GM21576 (cell line): ENCODE results near the gene SPEG.
A peak's percentile ranks its signal among the peaks of the same experiment; 100 is the strongest.
"Not testable (repeated sequence)": the region's sequence is repeated elsewhere in the genome, so short reads cannot be mapped to it uniquely, and the experiment has no call there.

Source experiments
- ATAC-seq: cut with Tn5 transposase; IDR thresholded peaks from one replicate; pipeline ENCODE4 v1.9.1; 2021; ENCODE audit warnings: mild to moderate bottlenecking, moderate library complexity; ENCODE audit not compliant: unreplicated experiment

Gene SPEG

GRCh38 chr2:219434718-219435525, at the start of gene SPEG:
Gene SPEG (plus strand): TSS chr2:219434843. CDS start chr2:219434978, 135 bp downstream.
- ATAC-seq, result no peak

GRCh38 chr2:219384859-219385258, 49.8 kb upstream of the SPEG start:
- no peak for ATAC-seq

GRCh38 chr2:219385958-219386520, 48.6 kb upstream of the SPEG start:
- no peak for ATAC-seq

GRCh38 chr2:219386532-219387280, 47.9 kb upstream of the SPEG start:
- no peak for ATAC-seq

DNA sequence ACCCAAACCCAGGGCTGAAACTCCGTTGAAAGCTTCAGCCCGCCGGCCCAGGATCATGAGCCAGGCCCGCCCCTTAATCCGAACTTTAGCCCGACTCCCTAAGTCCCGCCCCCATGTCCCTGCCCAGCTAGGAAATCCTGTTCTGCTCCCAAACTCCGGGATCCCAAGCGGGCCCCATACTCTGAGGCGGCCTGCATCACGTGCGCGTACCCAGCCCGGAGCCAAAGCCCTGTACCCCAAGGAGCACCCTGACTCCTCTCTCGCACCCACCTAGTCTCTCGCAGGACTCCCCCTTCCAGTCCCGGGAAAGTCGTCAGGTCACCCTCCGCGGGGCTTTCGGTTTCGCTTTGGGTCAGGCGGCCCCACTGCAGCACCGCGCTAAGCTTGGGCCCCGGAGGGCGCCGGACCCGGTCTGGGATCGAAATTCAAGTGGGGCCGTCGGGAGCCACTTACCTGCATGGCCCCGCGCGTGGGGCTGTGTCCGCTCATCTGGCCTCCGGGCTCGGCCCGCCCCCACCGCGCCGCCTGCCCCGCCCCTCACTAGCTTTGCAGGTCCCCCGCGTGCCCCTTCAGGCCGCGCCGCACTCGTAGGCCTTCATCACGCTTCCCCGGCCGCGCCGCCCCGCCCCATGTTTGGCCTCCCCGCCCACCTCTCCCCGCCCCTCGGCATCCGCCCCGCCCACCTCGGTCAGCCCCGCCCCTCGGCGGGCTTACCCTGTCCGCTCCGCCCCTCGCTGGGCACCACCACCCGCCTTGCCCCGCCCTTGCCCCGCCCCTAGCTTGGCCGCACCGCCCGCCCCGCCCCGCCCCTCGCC, 47.1 kb upstream of the SPEG start, which contains the start of gene DNPEP:
TSS of gene DNPEP (minus strand) at position 607 of the 815 bp plus-strand sequence. CDS start at position 489, 118 bp downstream.
- peak; percentile 47 for ATAC-seq

- ATAC-seq, result peak; percentile 85
Observed at GRCh38 chr2:219388121-219388906, 46.3 kb upstream of the SPEG start.

GRCh38 chr2:219388907-219389156, 45.8 kb upstream of the SPEG start:
- ATAC-seq, result no peak

- no peak for ATAC-seq
Observed at GRCh38 chr2:219392754-219393153, 41.9 kb upstream of the SPEG start.

- ATAC-seq, result not testable (repeated sequence)
Observed at GRCh38 chr2:219395056-219395455, 39.6 kb upstream of the SPEG start.

GRCh38 chr2:219395609-219396008, 39.0 kb upstream of the SPEG start:
- ATAC-seq, result no peak

DNA sequence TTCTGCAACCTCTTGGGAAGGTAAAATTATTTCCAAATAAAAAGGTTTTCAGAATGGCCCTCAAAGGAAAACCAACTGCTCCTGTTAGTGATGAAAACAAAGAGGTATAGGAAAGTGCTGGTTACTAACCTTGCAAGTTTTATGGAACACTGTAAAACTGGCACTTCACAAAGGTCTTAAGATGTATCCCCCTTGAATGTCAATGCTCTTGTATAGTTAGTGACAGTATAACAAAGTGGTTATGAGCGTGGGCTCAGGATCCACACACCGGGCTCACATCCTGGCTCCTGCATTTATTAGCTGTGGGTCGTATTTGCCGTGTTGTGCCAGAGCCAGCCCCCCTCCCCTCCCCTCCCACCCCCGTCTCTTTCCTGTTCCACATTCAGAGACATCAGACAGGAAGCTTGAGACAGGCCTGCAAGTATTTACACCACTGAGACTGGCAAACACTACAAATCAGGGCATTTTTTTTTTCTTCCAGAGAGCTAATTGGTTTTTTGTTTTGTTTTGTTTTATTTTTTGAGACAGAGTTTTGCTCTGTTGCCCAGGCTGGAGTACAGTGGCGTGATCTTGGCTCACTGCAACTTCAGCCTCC, 37.7 kb upstream of the SPEG start:
- no peak for ATAC-seq

- no peak for ATAC-seq
Observed at GRCh38 chr2:219398721-219399363, 35.8 kb upstream of the SPEG start.

- no peak for ATAC-seq
Observed at GRCh38 chr2:219399716-219400478, 34.7 kb upstream of the SPEG start.

DNA sequence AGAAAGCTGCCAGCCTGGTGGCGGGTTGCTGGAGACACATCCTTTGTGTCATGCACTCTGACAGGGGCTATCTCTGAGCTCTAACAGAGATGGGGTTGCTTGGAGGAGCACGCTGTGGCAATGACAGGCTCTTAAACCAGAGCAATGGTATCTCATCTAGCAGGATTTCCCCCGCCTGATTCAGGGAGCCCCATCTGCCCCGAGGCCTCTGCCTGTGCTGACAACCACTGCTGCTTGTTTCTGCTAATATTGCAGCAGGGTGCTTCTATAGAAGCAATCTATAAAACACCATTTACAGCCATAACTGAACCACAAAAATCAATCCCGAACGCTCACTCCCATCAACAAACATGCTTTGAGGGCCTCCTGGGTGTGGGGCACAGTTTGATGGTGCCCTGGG, 34.1 kb upstream of the SPEG start:
- ATAC-seq, result no peak

- no peak for ATAC-seq
Observed at GRCh38 chr2:219401606-219402005, 33.0 kb upstream of the SPEG start.

GRCh38 chr2:219402665-219403515, 31.8 kb upstream of the SPEG start:
- peak; percentile 81 for ATAC-seq

DNA sequence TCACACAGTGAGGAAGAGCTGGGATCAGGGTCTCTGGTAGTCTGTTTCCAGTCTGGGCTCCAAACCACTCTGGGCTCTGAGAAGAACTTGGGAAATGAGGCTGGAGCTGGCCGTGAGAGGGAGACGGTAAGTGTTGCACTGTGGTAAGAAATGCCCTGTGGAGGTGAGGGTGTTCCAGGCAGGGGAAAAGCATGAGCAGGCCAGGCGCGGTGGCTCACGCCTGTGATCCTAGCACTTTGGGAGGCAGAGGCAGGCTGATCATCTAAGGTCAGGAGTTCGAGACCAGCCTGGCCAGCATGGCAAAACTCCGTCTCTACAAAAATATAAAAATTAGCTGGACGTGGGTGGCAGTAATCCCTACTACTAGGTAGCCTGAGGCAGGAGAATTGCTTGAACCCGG, 30.8 kb upstream of the SPEG start:
- ATAC-seq, result no peak
